H1 (cell line): Measurements from ENCODE around the gene DEPDC4. TPM values are rescaled to one million over a fixed set of nuclear protein-coding genes. Genes with fewer than 3 reads are reported as not detected.

Source experiments
- ATF3 ChIP-seq: IDR thresholded peaks from 2 replicates; pipeline ENCODE4 v1.6.1; 2011; ENCODE audit warnings: low read depth, mild to moderate bottlenecking, low read length; ENCODE audit not compliant: insufficient read depth
- CEBPB ChIP-seq: IDR thresholded peaks from 2 replicates; pipeline ENCODE4 v1.6.1; 2012; ENCODE audit warnings: low read depth, low read length
- CTBP2 ChIP-seq: IDR thresholded peaks from 2 replicates; pipeline ENCODE4 v1.7.0; 2011; ENCODE audit warnings: borderline replicate concordance, mild to moderate bottlenecking, moderate library complexity, mixed read lengths, low read length; ENCODE audit not compliant: insufficient read depth, insufficient read length
- EGR1 ChIP-seq: IDR thresholded peaks from 2 replicates; pipeline ENCODE4 v1.6.1; 2011; ENCODE audit warnings: low read depth, low read length, borderline replicate concordance
- EP300 ChIP-seq, 2 experiments: IDR thresholded peaks; 1 replicate in 1 of 2; 2 replicates in 1 of 2; pipeline ENCODE4 v1.6.1; 2011 to 2012; ENCODE audit warnings: low read depth in 2 of 2, low read length in 2 of 2, mild to moderate bottlenecking in 2 of 2, borderline replicate concordance in 1 of 2, inconsistent platforms in 1 of 2, moderate library complexity in 1 of 2
- GABPA ChIP-seq: IDR thresholded peaks from 2 replicates; pipeline ENCODE4 v1.6.1; 2011; ENCODE audit warnings: mild to moderate bottlenecking, low read length, moderate library complexity, borderline replicate concordance; ENCODE audit not compliant: insufficient read depth
- HDAC2 ChIP-seq, 2 experiments: fragments of 300-600 bp in 1 of 2; sonication (generic) in 1 of 2; IDR thresholded peaks; 2 replicates each; pipeline ENCODE4 v1.6.1; 2011 to 2012; ENCODE audit warnings: low read depth in 2 of 2, low read length in 2 of 2, mild to moderate bottlenecking in 2 of 2, moderate library complexity in 2 of 2, borderline replicate concordance in 1 of 2, inconsistent platforms in 1 of 2
- JUN ChIP-seq: IDR thresholded peaks from 2 replicates; pipeline ENCODE4 v1.6.1; 2011; ENCODE audit warnings: low read depth, mild to moderate bottlenecking, improper control_type of control experiment, low read length
- MAX ChIP-seq: IDR thresholded peaks from 2 replicates; pipeline ENCODE4 v1.6.1; 2012; ENCODE audit warnings: inconsistent platforms
- PHF8 ChIP-seq: fragments of 200-600 bp; sonication (generic); conservative IDR thresholded peaks from 2 replicates; pipeline ENCODE4 v1.7.1; 2012; ENCODE audit warnings: low read depth, mild to moderate bottlenecking, inconsistent platforms, low read length, moderate library complexity
- POLR2A ChIP-seq, 2 experiments: IDR thresholded peaks; 1 replicate in 1 of 2; 2 replicates in 1 of 2; pipeline ENCODE4 v1.6.1; 2011; ENCODE audit warnings: low read depth in 2 of 2, low read length in 2 of 2, mild to moderate bottlenecking in 2 of 2; ENCODE audit errors: control extremely low read depth in 1 of 2
- POLR2AphosphoS5 ChIP-seq: IDR thresholded peaks from 2 replicates; pipeline ENCODE4 v1.6.1; 2011; ENCODE audit warnings: low read depth, low read length
- RBBP5 ChIP-seq: IDR thresholded peaks from 2 replicates; pipeline ENCODE4 v1.7.1; 2012; ENCODE audit warnings: low read depth, mild to moderate bottlenecking, inconsistent platforms, low read length, moderate library complexity, borderline replicate concordance
- RFX5 ChIP-seq: IDR thresholded peaks from 2 replicates; pipeline ENCODE4 v1.6.1; 2011; ENCODE audit warnings: low read depth, low read length, improper control_type of control experiment, borderline replicate concordance
- RNF2 ChIP-seq: fragments of 200-900, 300-1000 bp; sonication (generic); IDR thresholded peaks from 2 replicates; pipeline ENCODE4 v1.7.1; 2016; ENCODE audit warnings: borderline replicate concordance, low read depth, mild to moderate bottlenecking, antibody characterized with exemption, low read length; ENCODE audit not compliant: poor library complexity, severe bottlenecking; ENCODE audit errors: missing control alignments
- SIN3A ChIP-seq, 2 experiments: IDR thresholded peaks in 1 of 2; conservative IDR thresholded peaks in 1 of 2; 2 replicates each; pipeline ENCODE4 v1.6.1; 2011 to 2012; ENCODE audit warnings: low read length in 2 of 2, improper control_type of control experiment in 1 of 2, low read depth in 1 of 2, mild to moderate bottlenecking in 1 of 2
- SIX5 ChIP-seq: IDR thresholded peaks from 2 replicates; pipeline ENCODE4 v1.6.1; 2011; ENCODE audit warnings: mild to moderate bottlenecking, low read depth, low read length
- SP2 ChIP-seq: IDR thresholded peaks from 2 replicates; pipeline ENCODE4 v1.6.1; 2012; ENCODE audit warnings: mild to moderate bottlenecking, low read length, inconsistent platforms
- TAF1 ChIP-seq: IDR thresholded peaks from 2 replicates; pipeline ENCODE4 v1.6.1; 2011; ENCODE audit warnings: mild to moderate bottlenecking, low read depth, low read length
- TAF7 ChIP-seq: optimal IDR thresholded peaks from 2 replicates; pipeline ENCODE3; 2011; ENCODE audit warnings: low read depth, mild to moderate bottlenecking, inconsistent platforms, low read length, moderate library complexity, borderline replicate concordance
- YY1 ChIP-seq: IDR thresholded peaks from 2 replicates; pipeline ENCODE4 v1.6.1; 2011; ENCODE audit warnings: low read depth, mild to moderate bottlenecking, low read length
- polyA plus RNA-seq, 7 experiments: library from polyadenylated mRNA; depleted of rRNA in 3 of 7; stranded (reverse) in 5 of 7; unstranded in 2 of 7; fragments of >200 nt in 5 of 7; fragments of 200-250 nt in 2 of 7; gene quantifications; 1 replicate in 5 of 7; 2 replicates in 1 of 7; 4 replicates in 1 of 7; pipeline versions ENCODE4 v1.2.1 to v1.2.3, GENCODE V29; 2011 to 2013; ENCODE audit warnings: missing spikeins in 2 of 7, mixed read lengths in 2 of 7
- total RNA-seq: library from RNA; stranded (reverse); fragmentation: NEBNext Ultra II Directional; extraction: Animal tissue kit (Norgen Biotek cat#: 25700); gene quantifications from 2 replicates; pipeline ENCODE4 v1.2.1, GENCODE V29; 2021

Gene DEPDC4
- total and polyA plus RNA-seq, 2 of the 8 experiments (the other 6 are each of a cell fraction or from before 2014, with no cell fraction given) = 0.80 to 3.8 TPM

GRCh38 chr12:100200463-100201181, 66.3 kb downstream of the DEPDC4 start, which contains the start of gene ACTR6 (continued):
- TF ChIP-seq ATF3 = no peak
- 0 out of 4 replicates have a peak, but pooled peaks of 1 of the 2 experiments have one; percentile 45 for TF ChIP-seq HDAC2 (IDR thresholded peaks at IDR 0.05; ENCODE audit: borderline replicate concordance in 1 of 2, low read depth in 2 of 2, low read length in 2 of 2)
- peak; percentile 72 for TF ChIP-seq PHF8
- no peak for TF ChIP-seq RFX5
- TF ChIP-seq RNF2 = no peak
- TF ChIP-seq CEBPB = no peak
- TF ChIP-seq RBBP5 = peak; percentile 75; the same call in 1 of the 2 replicates
- TF ChIP-seq POLR2A (IDR thresholded peaks at IDR 0.05; ENCODE audit: control extremely low read depth in 1 of 2, low read depth in 2 of 2, low read length in 2 of 2) = peak; percentile 67 to 93
- TF ChIP-seq EGR1 = no peak
- 0 out of 3 replicates have a peak, but pooled peaks of 1 of the 2 experiments have one; percentile 56 for TF ChIP-seq EP300 (IDR thresholded peaks at IDR 0.05; ENCODE audit: borderline replicate concordance in 1 of 2, low read depth in 2 of 2, low read length in 2 of 2)
- peak; percentile 61 for TF ChIP-seq TAF7
- TF ChIP-seq YY1 = 0 out of 2 replicates have a peak, but pooled peaks have one; percentile 54
- TF ChIP-seq MAX = peak; percentile 51; the same call in 1 of the 2 replicates
- TF ChIP-seq SIX5 = no peak
- peak; percentile 85 for TF ChIP-seq POLR2AphosphoS5
- TF ChIP-seq SP2 = peak; percentile 79
- TF ChIP-seq SIN3A (conservative IDR thresholded peaks at IDR 0.05 in 1 of 2, IDR thresholded peaks at IDR 0.05 in 1 of 2; ENCODE audit: low read depth in 1 of 2, low read length in 2 of 2) = peak; percentile 99 to 100
- peak; percentile 76; the same call in 1 of the 2 replicates for TF ChIP-seq GABPA
- no peak for TF ChIP-seq JUN
- peak; percentile 91 for TF ChIP-seq TAF1
- TF ChIP-seq CTBP2 = no peak
